GM12891 (cell line): ENCODE results near the gene YY1.

Experiments used
- PAX5 ChIP-seq: IDR thresholded peaks from 2 replicates; pipeline ENCODE4 v1.6.1; 2011; ENCODE audit warnings: low read length, moderate library complexity, mild to moderate bottlenecking; ENCODE audit not compliant: insufficient read depth, severe bottlenecking
- POLR2A ChIP-seq: IDR thresholded peaks from 2 replicates; pipeline ENCODE4 v1.6.1; 2011; ENCODE audit warnings: low read depth, low read length, control low read depth
- POLR2AphosphoS5 ChIP-seq: IDR thresholded peaks from 2 replicates; pipeline ENCODE4 v1.6.1; 2011; ENCODE audit warnings: low read depth, low read length, control low read depth
- POU2F2 ChIP-seq: IDR thresholded peaks from 2 replicates; pipeline ENCODE4 v1.6.1; 2011; ENCODE audit warnings: low read depth, mild to moderate bottlenecking, control low read depth, low read length, moderate library complexity
- SPI1 ChIP-seq: IDR thresholded peaks from 2 replicates; pipeline ENCODE4 v1.6.1; 2011; ENCODE audit warnings: low read depth, low read length, control low read depth
- TAF1 ChIP-seq: IDR thresholded peaks from 2 replicates; pipeline ENCODE4 v1.6.1; 2011; ENCODE audit warnings: low read depth, low read length, control low read depth

DNA sequence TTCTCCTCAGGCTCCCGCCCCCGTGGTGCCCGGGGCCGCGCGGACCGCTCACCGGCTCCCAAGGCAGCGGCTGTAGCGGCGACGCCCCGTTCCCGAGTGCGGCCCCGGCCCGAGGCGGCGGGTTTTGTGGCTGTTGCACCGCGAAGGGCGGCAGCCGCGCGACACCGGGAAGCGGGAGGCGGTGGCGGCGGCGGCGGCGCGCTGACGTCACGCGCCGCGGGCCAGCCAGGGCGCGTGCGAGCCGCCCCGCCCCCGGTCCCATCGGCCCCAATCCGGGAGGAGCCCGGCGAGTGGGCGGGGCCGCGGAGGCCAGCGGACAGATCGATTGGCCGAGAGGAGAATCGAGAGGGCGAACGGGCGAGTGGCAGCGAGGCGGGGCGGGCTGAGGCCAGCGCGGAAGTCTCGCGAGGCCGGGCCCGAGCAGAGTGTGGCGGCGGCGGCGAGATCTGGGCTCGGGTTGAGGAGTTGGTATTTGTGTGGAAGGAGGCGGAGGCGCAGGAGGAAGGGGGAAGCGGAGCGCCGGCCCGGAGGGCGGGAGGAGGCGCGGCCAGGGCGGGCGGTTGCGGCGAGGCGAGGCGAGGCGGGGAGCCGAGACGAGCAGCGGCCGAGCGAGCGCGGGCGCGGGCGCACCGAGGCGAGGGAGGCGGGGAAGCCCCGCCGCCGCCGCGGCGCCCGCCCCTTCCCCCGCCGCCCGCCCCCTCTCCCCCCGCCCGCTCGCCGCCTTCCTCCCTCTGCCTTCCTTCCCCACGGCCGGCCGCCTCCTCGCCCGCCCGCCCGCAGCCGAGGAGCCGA lies at the start of gene YY1:
- TF ChIP-seq POLR2A (peak; percentile 57; the same call in 1 of the 2 replicates), POLR2AphosphoS5 (peak; percentile 13; the same call in 1 of the 2 replicates), TAF1 (peak; percentile 61; the same call in 1 of the 2 replicates), POU2F2 (no peak), SPI1 (no peak), PAX5 (no peak)
